Amniotic epithelial cell (primary cell): Measurements from ENCODE around the gene RASGRF1.
A peak's percentile ranks its signal among the peaks of the same experiment; 100 is the strongest.

Experiments
- DNase-seq: peaks from one replicate; pipeline ENCODE4 v3.0.0-alpha.2; 2010; ENCODE audit warnings: low read depth

RASGRF1 gene

DNA sequence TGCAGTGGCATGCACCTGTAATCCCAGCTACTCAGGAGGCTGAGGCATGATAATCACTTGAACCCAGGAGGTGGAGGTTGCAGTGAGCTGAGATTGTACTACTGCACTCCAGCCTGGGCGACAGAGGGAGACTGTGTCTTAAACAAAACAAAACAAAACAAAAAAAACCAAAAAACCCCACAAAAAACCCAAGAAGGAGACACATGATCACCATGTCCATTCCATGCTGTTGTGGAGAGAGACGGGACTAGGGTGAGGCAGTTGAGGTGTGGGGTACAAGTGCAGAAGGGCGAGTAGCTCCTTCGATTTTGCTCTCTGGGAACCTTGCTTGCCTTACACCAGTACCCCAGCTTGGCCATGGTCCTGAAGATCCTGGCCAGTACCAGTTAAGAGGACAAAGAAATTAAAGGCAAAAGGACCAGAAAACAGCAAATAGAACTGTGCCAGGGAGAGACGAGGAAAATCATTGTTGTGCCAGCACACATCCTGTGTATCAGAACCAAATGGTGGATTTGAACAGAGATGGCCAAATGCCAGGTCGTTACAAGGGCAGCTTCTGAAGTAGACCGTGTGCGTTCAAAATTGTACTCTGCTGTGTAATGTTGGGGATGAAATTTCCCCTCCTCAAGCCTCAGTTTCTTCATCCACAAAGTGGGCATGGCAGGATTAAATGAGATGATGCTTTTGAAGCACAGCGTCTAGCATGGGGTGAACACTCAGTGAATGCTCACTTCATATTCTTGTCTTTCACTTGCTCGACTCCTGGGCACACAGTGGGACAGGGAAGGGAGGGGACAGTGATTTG is 102.8 kb downstream of the RASGRF1 start:
- no peak for DNase-seq

GRCh38 chr15:78985859-78986475 is 104.6 kb downstream of the RASGRF1 start:
- DNase-seq: peak; percentile 36

- DNase-seq: no peak
Observed at GRCh38 chr15:78984041-78984440, 106.5 kb downstream of the RASGRF1 start.

DNA sequence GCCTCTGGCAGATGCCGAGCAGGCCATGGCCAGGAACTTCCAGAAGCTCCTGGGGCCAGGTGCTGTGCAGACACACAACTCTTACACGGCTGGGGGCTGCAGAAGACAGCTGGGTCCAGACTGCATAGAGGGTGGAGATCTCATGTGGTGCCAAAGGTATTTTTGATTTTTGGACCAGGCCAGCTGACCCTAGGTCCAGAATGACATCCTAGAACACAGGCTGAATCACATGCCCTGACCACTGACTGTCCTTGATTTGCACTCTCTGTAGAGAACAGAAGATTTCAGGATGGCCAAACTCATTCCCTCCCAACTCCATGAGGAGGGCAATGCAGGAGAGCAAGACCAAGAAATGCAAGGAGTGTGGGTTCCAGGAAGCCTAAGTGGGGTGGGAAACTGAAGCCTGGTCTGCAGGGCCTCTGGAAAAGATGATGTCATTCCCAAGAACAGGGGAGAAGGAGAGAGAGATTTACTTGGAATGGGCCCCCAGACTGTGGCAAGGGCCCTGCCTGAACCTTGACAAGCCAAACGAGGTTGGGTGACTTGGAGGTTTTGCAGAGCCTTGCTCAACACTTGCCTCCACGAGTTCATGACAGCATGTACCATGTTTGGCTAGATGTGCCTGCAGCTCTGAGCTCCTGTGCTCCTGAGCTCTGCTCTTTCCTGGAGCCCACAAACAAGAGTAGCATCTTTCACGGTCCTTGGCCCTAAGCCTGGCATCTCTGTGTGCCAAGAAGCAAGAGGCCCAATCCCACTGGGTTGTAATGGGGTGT is 107.2 kb downstream of the RASGRF1 start:
- DNase-seq: peak; percentile 24

DNA sequence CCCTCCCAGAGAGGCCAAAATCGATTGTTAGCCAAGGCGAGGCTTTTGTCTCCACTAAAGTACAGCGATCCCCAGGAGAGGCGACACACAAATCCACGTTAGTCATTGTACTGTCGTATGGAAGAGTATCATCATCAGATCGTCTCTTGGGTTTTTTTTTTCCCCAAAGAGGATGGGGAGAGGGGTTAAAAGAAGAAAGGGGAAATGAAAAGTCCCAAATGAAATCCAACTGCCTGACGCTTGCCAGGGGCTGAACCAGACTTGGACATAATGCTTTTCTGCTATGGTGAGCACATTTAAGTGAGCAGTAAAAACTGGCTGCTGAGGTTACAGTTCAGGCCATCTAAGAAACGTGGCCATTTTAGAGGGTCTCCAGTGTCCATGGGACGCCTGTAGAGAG is 107.8 kb downstream of the RASGRF1 start:
- no peak for DNase-seq

DNA sequence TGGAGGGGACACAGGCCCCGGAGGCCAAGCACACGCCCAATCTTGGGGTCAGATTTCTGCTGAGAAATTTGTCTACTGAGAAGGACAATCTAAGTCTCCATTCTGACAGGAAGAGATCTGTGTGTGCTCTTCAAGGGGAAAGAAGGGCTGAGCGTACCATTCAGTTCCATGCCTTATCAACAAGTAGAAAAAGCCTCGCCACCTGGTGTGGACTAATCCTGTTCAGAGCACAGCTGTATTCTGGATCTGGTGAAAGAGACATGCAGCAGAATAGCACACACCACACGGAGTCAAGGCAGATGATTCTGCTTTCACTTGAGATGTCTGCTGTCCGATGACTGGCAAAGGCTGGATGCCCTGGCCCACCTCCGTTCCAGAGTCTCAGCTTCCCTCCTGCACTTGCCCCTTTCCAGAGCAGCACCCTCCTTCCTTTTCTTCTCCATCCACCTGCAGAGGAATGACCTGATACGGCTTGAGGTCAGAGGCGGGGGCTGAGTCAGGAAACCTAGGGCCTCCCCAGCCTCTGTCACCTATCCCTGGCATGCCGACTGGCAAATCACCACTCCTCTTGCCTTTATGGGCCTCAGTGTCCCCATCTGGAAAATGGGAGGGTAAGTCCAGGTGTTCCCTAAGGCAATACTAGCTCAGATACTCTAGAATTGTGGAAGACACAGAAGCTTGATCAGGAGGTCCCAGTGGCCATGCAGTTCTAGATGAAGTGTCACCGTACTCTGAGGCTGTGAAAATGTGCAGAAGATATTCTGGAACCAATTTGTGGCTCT is 108.9 kb downstream of the RASGRF1 start:
- DNase-seq: no peak

DNA sequence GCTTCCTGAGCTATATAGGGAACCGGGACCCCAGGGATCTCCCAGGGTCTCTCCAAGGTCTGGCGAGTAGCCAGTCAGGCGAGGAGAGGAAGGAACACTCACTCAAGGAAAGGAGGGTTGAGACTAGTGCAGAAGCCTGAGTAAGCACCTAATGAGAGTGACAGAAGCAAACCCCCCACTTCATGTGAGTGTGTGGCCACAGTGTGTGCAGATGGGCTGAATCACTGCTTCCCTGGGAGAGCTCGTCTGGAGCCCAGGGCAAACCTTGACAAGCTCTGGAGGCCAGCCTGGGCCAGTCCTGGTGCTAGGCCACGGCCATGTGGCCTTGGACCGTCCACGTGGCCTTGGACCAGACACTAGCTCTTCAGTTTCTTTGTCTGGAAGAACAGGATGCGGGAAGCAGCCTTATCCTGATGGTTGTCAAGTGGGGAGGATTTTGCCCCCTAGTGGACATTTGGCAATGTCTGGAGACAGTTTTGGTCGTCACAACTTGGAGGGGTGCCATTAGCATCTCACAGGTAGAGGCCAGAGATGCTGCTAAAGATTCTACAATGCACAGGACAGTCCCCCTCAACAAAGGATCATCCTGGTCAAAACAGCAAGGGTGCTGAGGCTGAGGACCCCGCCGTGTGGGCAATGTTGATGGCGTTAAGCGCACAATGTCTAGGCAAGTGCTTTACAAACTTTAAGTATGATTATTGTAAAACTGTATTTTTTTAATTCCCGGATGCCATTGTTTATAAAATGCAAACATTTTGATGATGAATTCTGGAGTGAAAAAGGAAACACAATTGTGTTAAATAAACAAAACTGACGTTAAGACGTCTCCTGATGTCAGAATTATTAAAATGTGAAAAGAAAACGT is 110.9 kb downstream of the RASGRF1 start:
- peak; percentile 92 for DNase-seq

- no peak for DNase-seq
Observed at GRCh38 chr15:78978601-78979179, 111.9 kb downstream of the RASGRF1 start.

- no peak for DNase-seq
Observed at GRCh38 chr15:78977591-78978347, 112.8 kb downstream of the RASGRF1 start.

GRCh38 chr15:78977091-78977571 is 113.4 kb downstream of the RASGRF1 start:
- DNase-seq: no peak

DNA sequence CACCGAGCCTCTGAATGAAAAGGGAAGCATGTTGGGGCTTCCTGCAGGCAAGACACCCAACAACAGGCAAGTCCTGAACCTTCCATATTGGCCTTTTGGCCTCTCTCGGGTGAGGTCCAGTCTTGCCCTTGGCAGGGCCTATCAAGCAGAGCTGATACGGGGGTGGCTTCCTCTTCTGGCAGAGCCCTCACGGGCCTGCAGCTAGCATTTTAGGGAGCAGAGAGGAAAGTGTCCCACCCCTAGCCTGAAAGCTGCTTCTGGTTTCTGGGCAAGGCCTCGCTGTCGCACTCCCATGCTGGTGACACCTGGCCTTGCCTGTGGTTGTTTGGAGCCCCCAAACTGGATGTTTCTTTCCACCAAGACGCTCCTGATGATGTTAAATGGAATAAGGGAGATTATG is 113.9 kb downstream of the RASGRF1 start:
- DNase-seq: no peak

DNA sequence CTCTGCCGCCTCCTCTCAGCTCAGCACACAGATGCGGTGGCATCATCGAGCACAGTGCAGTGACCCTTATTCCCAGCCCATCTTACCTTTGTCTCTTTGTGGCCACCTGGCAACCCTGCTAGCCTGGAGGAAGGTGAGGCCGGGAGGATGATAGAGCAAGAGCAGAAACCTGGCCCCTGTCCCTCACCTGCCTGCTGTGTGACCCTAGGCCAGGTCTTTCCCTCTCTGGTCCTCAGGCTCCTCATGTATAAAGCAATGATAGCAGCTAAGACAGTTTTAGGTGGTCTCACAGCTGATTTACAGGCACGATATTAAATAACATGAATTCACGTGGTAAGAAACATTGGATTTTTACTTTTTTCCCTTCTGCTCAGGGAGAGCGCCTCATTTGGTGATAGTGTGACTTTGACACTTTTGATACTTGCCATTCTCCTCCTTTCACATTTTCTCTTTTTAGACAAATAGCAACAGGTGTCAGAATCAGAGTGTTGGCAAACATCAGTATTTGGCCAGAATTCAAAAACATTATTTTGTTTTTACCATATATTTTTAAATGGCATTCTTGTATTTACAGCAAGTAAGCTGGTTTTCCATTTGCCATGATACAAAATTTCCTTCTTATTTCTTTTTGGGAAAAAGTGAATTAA is 116.2 kb downstream of the RASGRF1 start:
- DNase-seq: no peak

DNA sequence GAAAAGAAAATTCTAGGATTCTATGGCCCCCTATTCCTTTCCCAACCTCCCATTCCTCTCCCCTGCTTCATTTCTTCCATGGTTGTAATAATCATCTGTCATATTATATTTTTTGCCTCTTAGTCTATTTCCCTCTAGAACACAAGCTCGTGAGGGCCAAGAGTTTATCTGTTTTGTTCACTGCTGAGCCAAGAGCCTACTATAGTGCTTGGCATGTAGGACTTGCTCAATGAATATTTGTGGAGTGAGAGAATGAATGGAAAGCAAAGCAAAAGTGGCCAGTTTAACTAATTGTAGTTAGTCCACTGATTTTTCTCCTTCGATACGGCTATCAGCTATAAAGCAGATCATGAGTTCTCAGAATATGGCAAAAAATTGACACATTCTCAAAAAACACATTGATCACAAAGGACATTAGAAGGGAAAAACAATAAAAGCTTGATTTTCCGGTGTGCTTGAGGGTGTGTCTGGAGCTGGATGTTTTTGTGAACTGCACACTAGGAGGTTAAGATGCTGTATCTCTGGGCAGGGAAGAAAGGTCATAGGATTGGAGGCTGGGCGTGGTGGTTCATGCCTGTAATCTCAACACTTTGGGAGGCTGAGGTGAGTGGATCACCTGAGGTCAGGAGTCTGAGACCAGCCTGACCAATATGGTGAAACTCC is 120.8 kb downstream of the RASGRF1 start:
- peak; percentile 58 for DNase-seq

- DNase-seq: no peak
Observed at GRCh38 chr15:78968539-78969271, 121.9 kb downstream of the RASGRF1 start.

DNA sequence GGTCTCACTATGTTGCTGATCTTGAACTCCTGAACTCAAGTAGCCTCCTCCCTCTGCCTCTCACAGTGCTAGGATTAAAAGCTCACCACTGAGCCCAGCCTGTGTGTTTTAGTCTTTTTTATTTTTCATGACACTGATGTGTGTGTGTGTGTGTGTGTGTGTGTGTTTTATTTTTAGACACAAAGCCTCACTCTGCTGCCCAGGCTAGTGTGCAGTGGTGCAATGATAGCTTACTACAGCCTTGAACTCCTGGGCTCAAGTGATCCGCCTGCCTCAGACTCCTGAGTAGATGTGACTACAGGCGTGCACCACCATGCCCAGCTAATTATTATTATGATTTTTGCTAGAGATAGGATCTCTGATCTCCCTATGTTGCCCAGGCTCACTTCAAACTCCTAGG is 122.5 kb downstream of the RASGRF1 start:
- no peak for DNase-seq

GRCh38 chr15:78960308-78960707 is 130.3 kb downstream of the RASGRF1 start:
- DNase-seq: no peak

GRCh38 chr15:78959360-78959759 is 131.2 kb downstream of the RASGRF1 start:
- DNase-seq: no peak
